ENCODE measurements around the gene RB1.
"Not testable (repeated sequence)": the region's sequence is repeated elsewhere in the genome, so short reads cannot be mapped to it uniquely, and the experiment has no call there.

The RB1 gene

GRCh38 chr13:48448959-48449614, 145.5 kb downstream of the RB1 start:
- peak; percentile 23 for DNase-seq (ENCODE audit: low spot score)

- no peak for DNase-seq (ENCODE audit: low spot score)
Measured at GRCh38 chr13:48449656-48450055, 146.1 kb downstream of the RB1 start.

- DNase-seq (ENCODE audit: low spot score): not testable (repeated sequence)
Measured at GRCh38 chr13:48451196-48451595, 147.6 kb downstream of the RB1 start.

- no peak for DNase-seq (ENCODE audit: low spot score)
Measured at GRCh38 chr13:48456546-48456945, 153.0 kb downstream of the RB1 start.

- DNase-seq (ENCODE audit: low spot score): no peak
Measured at GRCh38 chr13:48457578-48458242, 154.2 kb downstream of the RB1 start.

- no peak for DNase-seq (ENCODE audit: low spot score)
Measured at GRCh38 chr13:48475230-48475629, 171.7 kb downstream of the RB1 start.

GRCh38 chr13:48476215-48476614, 172.7 kb downstream of the RB1 start:
- DNase-seq (ENCODE audit: low spot score): no peak

GRCh38 chr13:48476686-48477085, 173.1 kb downstream of the RB1 start:
- DNase-seq (ENCODE audit: low spot score): no peak

GRCh38 chr13:48477191-48477855, 173.8 kb downstream of the RB1 start:
- DNase-seq (ENCODE audit: low spot score): no peak

- no peak for DNase-seq (ENCODE audit: low spot score)
Measured at GRCh38 chr13:48478391-48478790, 174.8 kb downstream of the RB1 start.

- DNase-seq (ENCODE audit: low spot score): no peak
Measured at GRCh38 chr13:48483575-48483974, 180.0 kb downstream of the RB1 start.

- DNase-seq (ENCODE audit: low spot score): no peak
Measured at GRCh38 chr13:48485432-48485831, 181.9 kb downstream of the RB1 start.

- no peak for DNase-seq (ENCODE audit: low spot score)
Measured at GRCh38 chr13:48486362-48486761, 182.8 kb downstream of the RB1 start.

GRCh38 chr13:48486836-48487235, 183.3 kb downstream of the RB1 start:
- no peak for DNase-seq (ENCODE audit: low spot score)

- DNase-seq (ENCODE audit: low spot score): no peak
Measured at GRCh38 chr13:48487968-48488367, 184.4 kb downstream of the RB1 start.

- no peak for DNase-seq (ENCODE audit: low spot score)
Measured at GRCh38 chr13:48488995-48489394, 185.4 kb downstream of the RB1 start.

GRCh38 chr13:48489666-48490065, 186.1 kb downstream of the RB1 start:
- DNase-seq (ENCODE audit: low spot score): no peak

- no peak for DNase-seq (ENCODE audit: low spot score)
Measured at GRCh38 chr13:48490241-48490640, 186.7 kb downstream of the RB1 start.

GRCh38 chr13:48491423-48492095, 188.0 kb downstream of the RB1 start:
- peak; percentile 28 for DNase-seq (ENCODE audit: low spot score)

- DNase-seq (ENCODE audit: low spot score): no peak
Measured at GRCh38 chr13:48492096-48492440, 188.5 kb downstream of the RB1 start.

- DNase-seq (ENCODE audit: low spot score): peak; percentile 82
Measured at GRCh38 chr13:48492470-48493065, 189.0 kb downstream of the RB1 start.

- DNase-seq (ENCODE audit: low spot score): no peak
Measured at GRCh38 chr13:48493066-48493765, 189.7 kb downstream of the RB1 start.

All from AG20443 (cell line).